Ascending aorta (tissue), 2 donors: ENCODE results near the gene MPI. TPM values are rescaled to one million over a fixed set of nuclear protein-coding genes. Genes with fewer than 3 reads are reported as not detected.
"Not testable (repeated sequence)": the region's sequence is repeated elsewhere in the genome, so short reads cannot be mapped to it uniquely, and the experiment has no call there.

Experiments used
- DNase-seq, 2 donors: peaks; one replicate each; pipeline ENCODE4 v3.0.0-alpha.2; 2019; ENCODE audit warnings: low spot score in 2 of 2
- H3K27ac ChIP-seq, 2 donors: fragments of 200-600 bp; sonication (generic); one replicate each; pipeline ENCODE4 v1.5.1; 2016 to 2017; ENCODE audit warnings: mild to moderate bottlenecking in 1 of 2
- H3K27me3 ChIP-seq: fragments of 200-600 bp; sonication (generic); one replicate; pipeline ENCODE4 v1.5.1; 2017
- H3K36me3 ChIP-seq, 2 donors: fragments of 200-600 bp; sonication (generic); one replicate each; pipeline ENCODE4 v1.5.1; 2016
- H3K4me1 ChIP-seq, 2 donors: fragments of 200-600 bp; sonication (generic); one replicate each; pipeline ENCODE4 v1.5.1; 2016 to 2017; ENCODE audit warnings: mild to moderate bottlenecking in 1 of 2
- H3K4me3 ChIP-seq, 2 donors: fragments of 200-600 bp; sonication (generic); one replicate each; pipeline ENCODE4 v1.5.1; 2016 to 2017; ENCODE audit warnings: mild to moderate bottlenecking in 1 of 2
- H3K9me3 ChIP-seq, 2 donors: fragments of 200-600 bp; sonication (generic); one replicate each; pipeline ENCODE4 v1.5.1; 2016
- CTCF ChIP-seq, 3 experiments: fragments of 200-600 bp in 2 of 3; fragments of 450-650 bp in 1 of 3; sonication (generic) in 2 of 3; IDR thresholded peaks; one replicate each; pipeline ENCODE4 v1.5.1; 2016 to 2019; ENCODE audit warnings: antibody characterized with exemption in 3 of 3, mild to moderate bottlenecking in 1 of 3, moderate library complexity in 1 of 3
- intact Hi-C: fragments of 100-400 bp; cut with DNase I; formaldehyde crosslinking; loops from one replicate; pipeline ENCODE4 v1.15.1; 2023
- total RNA-seq: library from RNA; depleted of rRNA; stranded (reverse); fragments of >200 nt; gene quantifications from one replicate; pipeline ENCODE4 v1.1.0, GENCODE V29; 2016

Gene MPI
- total RNA-seq, 1 donor from 2014 or later: 118 TPM

- Histone ChIP-seq H3K27me3 (no peaks in the 10 kb centered on the region), H3K4me1 (peaks cover 8 to 18% of the 10 kb centered on the region in 2 donors), H3K36me3 (peaks cover 11 to 29% of the 10 kb centered on the region in 2 donors), H3K4me3 (peak overlapping the region; percentile 86 to 98), H3K9me3 (no peaks in the 10 kb centered on the region), H3K27ac (peak overlapping the region; percentile 95 to 97)
- intact Hi-C loops: loop anchor here (2.0 kb wide), 1 partner anchor 35 kb away; the partner anchor contains the start of gene SCAMP2
- no peak for TF ChIP-seq CTCF (IDR thresholded peaks at IDR 0.05)
- no peak for DNase-seq
Measured at GRCh38 chr15:74907163-74907870, 17.5 kb downstream of the MPI start.

- H3K4me3 ChIP-seq: no peak overlapping the region
- no peak for TF ChIP-seq CTCF (IDR thresholded peaks at IDR 0.05)
- H3K4me1 ChIP-seq: peaks cover 8 to 18% of the 10 kb centered on the region in 2 donors
- peaks cover 5 to 17% of the 10 kb centered on the region in 2 donors for H3K36me3 ChIP-seq
- H3K27me3 ChIP-seq: no peaks in the 10 kb centered on the region
- no peak overlapping the region for H3K27ac ChIP-seq
- intact Hi-C loops: no loop called here
- H3K9me3 ChIP-seq: no peaks in the 10 kb centered on the region
- DNase-seq: no peak
Measured at GRCh38 chr15:74908635-74909034, 18.8 kb downstream of the MPI start.

- H3K27ac ChIP-seq: no peak overlapping the region
- TF ChIP-seq CTCF (IDR thresholded peaks at IDR 0.05): no peak
- H3K36me3 ChIP-seq: peaks cover 22 to 41% of the 10 kb centered on the region in 2 donors
- intact Hi-C loops: no loop called here
- H3K9me3 ChIP-seq: no peaks in the 10 kb centered on the region
- H3K4me1 ChIP-seq: no peaks in the 10 kb centered on the region
- no peak overlapping the region for H3K4me3 ChIP-seq
- DNase-seq: no peak
- no peaks in the 10 kb centered on the region for H3K27me3 ChIP-seq
Measured at GRCh38 chr15:74913041-74913440, 23.2 kb downstream of the MPI start.

- H3K4me3 ChIP-seq, H3K4me1 ChIP-seq, intact Hi-C loops, H3K27me3 ChIP-seq, H3K9me3 ChIP-seq, H3K27ac ChIP-seq, DNase-seq: not testable (repeated sequence)
- peaks cover 29 to 48% of the 10 kb centered on the region in 2 donors for H3K36me3 ChIP-seq
Measured at GRCh38 chr15:74913799-74914198, 24.0 kb downstream of the MPI start.

GRCh38 chr15:74917676-74918075, 27.8 kb downstream of the MPI start:
- no peak for TF ChIP-seq CTCF (IDR thresholded peaks at IDR 0.05)
- DNase-seq: no peak

GRCh38 chr15:74920456-74920855, 30.6 kb downstream of the MPI start:
- Histone ChIP-seq H3K9me3 (no peaks in the 10 kb centered on the region), H3K27ac (no peak overlapping the region), H3K4me1 (no peaks in the 10 kb centered on the region), H3K4me3 (no peak overlapping the region), H3K27me3 (no peaks in the 10 kb centered on the region), H3K36me3 (peaks cover 66 to 86% of the 10 kb centered on the region in 2 donors)
- TF ChIP-seq CTCF (IDR thresholded peaks at IDR 0.05): no peak
- intact Hi-C loops: no loop called here
- no peak for DNase-seq

More at GRCh38 chr15:74917676-74918075, 27.8 kb downstream of the MPI start:
- Histone ChIP-seq H3K27ac (no peak overlapping the region), H3K36me3 (peaks cover 59 to 81% of the 10 kb centered on the region in 2 donors), H3K4me3 (no peak overlapping the region), H3K27me3 (no peaks in the 10 kb centered on the region), H3K9me3 (no peaks in the 10 kb centered on the region), H3K4me1 (no peaks in the 10 kb centered on the region)
- intact Hi-C loops: no loop called here
